IMR-90 (cell line): ENCODE measurements around the gene UNC13C. TPM values are rescaled to one million over a fixed set of nuclear protein-coding genes. Genes with fewer than 3 reads are reported as not detected.

Experiments
- ATAC-seq: fragments of 200-7000 bp; cut with Tn5 transposase; 2 replicates; pipeline ENCODE4 v1.9.1; 2020; ENCODE audit warnings: low read depth, mild to moderate bottlenecking, moderate library complexity
- BruUV-seq: library from RNA; stranded (reverse); fragments of 400-500 nt; replicated peaks from 2 replicates; lab custom pipeline; 2021; lab: Mats Ljungman, UMichigan
- CTCF ChIA-PET: fragments of 300-600 bp; formaldehyde crosslinking; extraction: SDS; loops from one replicate; lab custom pipeline; 2021; ENCODE audit warnings: antibody characterized with exemption; lab: Yijun Ruan, JAX
- POLR2A ChIA-PET: fragments of 300-600 bp; sonication (Branson Sonifier 250); formaldehyde crosslinking; loops from one replicate; lab custom pipeline; 2022; ENCODE audit warnings: antibody characterized with exemption; ENCODE audit not compliant: unreplicated experiment; lab: Charles Lee
- DNase-seq: peaks from one replicate; pipeline ENCODE4 v3.0.0; 2013
- H2AFZ ChIP-seq: replicated peaks from 2 replicates; pipeline ENCODE3; 2013; ENCODE audit warnings: low read length, mild to moderate bottlenecking; ENCODE audit not compliant: poor library complexity
- H2AK5ac ChIP-seq: 2 replicates; pipeline ENCODE4 v1.6.1; 2013; ENCODE audit warnings: low read depth, low read length, inconsistent platforms
- H2AK9ac ChIP-seq: replicated peaks from 2 replicates; pipeline ENCODE3; 2013; ENCODE audit warnings: mild to moderate bottlenecking, low read depth, low read length, moderate library complexity; ENCODE audit not compliant: poor library complexity
- H2BK120ac ChIP-seq: 2 replicates; pipeline ENCODE4 v1.6.1; 2013; ENCODE audit warnings: low read depth, low read length, inconsistent platforms
- H2BK15ac ChIP-seq: 3 replicates; pipeline ENCODE4 v1.6.1; 2013; ENCODE audit warnings: low read depth, low read length, inconsistent platforms
- H2BK20ac ChIP-seq: 2 replicates; pipeline ENCODE4 v1.6.1; 2013; ENCODE audit warnings: low read depth, mild to moderate bottlenecking, inconsistent platforms, low read length, moderate library complexity
- H2BK5ac ChIP-seq: 2 replicates; pipeline ENCODE4 v1.6.1; 2013; ENCODE audit warnings: mild to moderate bottlenecking, low read depth, low read length, inconsistent platforms; ENCODE audit not compliant: poor library complexity, severe bottlenecking
- H3K14ac ChIP-seq: replicated peaks from 2 replicates; pipeline ENCODE4 v1.6.1; 2013; ENCODE audit warnings: low read depth, low read length, inconsistent platforms
- H3K18ac ChIP-seq: 2 replicates; pipeline ENCODE4 v1.6.1; 2013; ENCODE audit warnings: low read depth, low read length, control low read depth
- H3K23ac ChIP-seq: 2 replicates; pipeline ENCODE4 v1.6.1; 2013; ENCODE audit warnings: low read depth, low read length, inconsistent platforms
- H3K27ac ChIP-seq: 2 replicates; pipeline ENCODE4 v1.5.1; 2013; ENCODE audit warnings: mild to moderate bottlenecking, control low read depth, low read length; ENCODE audit not compliant: insufficient read depth
- H3K27me3 ChIP-seq: 2 replicates; pipeline ENCODE4 v1.6.1; 2013; ENCODE audit warnings: low read length; ENCODE audit not compliant: control insufficient read depth, insufficient read depth
- H3K36me3 ChIP-seq: 2 replicates; pipeline ENCODE4 v1.6.1; 2013; ENCODE audit warnings: low read length, mixed read lengths; ENCODE audit not compliant: control insufficient read depth, insufficient read depth
- H3K4ac ChIP-seq: 2 replicates; pipeline ENCODE4 v1.6.1; 2013; ENCODE audit warnings: low read depth, low read length, inconsistent platforms
- H3K4me1 ChIP-seq: 2 replicates; pipeline ENCODE4 v1.6.1; 2013; ENCODE audit warnings: low read length, mixed read lengths; ENCODE audit not compliant: control insufficient read depth, insufficient read depth
- H3K4me2 ChIP-seq: 2 replicates; pipeline ENCODE4 v1.6.1; 2013; ENCODE audit warnings: low read depth, mild to moderate bottlenecking, control low read depth, low read length, moderate library complexity
- H3K4me3 ChIP-seq: 2 replicates; pipeline ENCODE4 v1.5.1; 2013; ENCODE audit warnings: low read depth, mild to moderate bottlenecking, control low read depth, low read length, moderate library complexity; ENCODE audit not compliant: insufficient read depth
- H3K56ac ChIP-seq: 2 replicates; pipeline ENCODE4 v1.6.1; 2013; ENCODE audit warnings: low read length, inconsistent platforms; ENCODE audit not compliant: insufficient read depth; ENCODE audit errors: extremely low read depth
- H3K79me1 ChIP-seq, 2 experiments: 2 replicates each; pipeline ENCODE4 v1.6.1; 2013; ENCODE audit warnings: low read length in 2 of 2, inconsistent platforms in 1 of 2, low read depth in 1 of 2
- H3K9ac ChIP-seq: 2 replicates; pipeline ENCODE4 v1.6.1; 2013; ENCODE audit warnings: low read depth, low read length, control low read depth
- H3K9me1 ChIP-seq: 2 replicates; pipeline ENCODE4 v1.6.1; 2013; ENCODE audit warnings: low read length, inconsistent platforms; ENCODE audit not compliant: insufficient read depth
- H3K9me3 ChIP-seq: 2 replicates; pipeline ENCODE4 v1.6.1; 2013; ENCODE audit warnings: low read length; ENCODE audit not compliant: control insufficient read depth, insufficient read depth
- H4K20me1 ChIP-seq: 2 replicates; pipeline ENCODE4 v1.6.1; 2013; ENCODE audit warnings: low read length, inconsistent platforms; ENCODE audit not compliant: insufficient read depth
- H4K5ac ChIP-seq: 2 replicates; pipeline ENCODE4 v1.6.1; 2013; ENCODE audit warnings: mild to moderate bottlenecking, low read depth, low read length, control low read depth
- H4K8ac ChIP-seq, 2 experiments: 2 replicates each; pipeline ENCODE4 v1.6.1; 2013; ENCODE audit warnings: low read depth in 2 of 2, low read length in 2 of 2, control low read depth in 1 of 2, inconsistent platforms in 1 of 2
- H4K91ac ChIP-seq: 2 replicates; pipeline ENCODE4 v1.6.1; 2013; ENCODE audit warnings: low read depth, low read length, inconsistent platforms; ENCODE audit not compliant: insufficient read depth
- BHLHE40 ChIP-seq: fragments of 150-350 bp; IDR thresholded peaks from 2 replicates; pipeline ENCODE4 v1.6.1; 2016; ENCODE audit warnings: mild to moderate bottlenecking, low read depth, low read length
- CEBPB ChIP-seq: IDR thresholded peaks from 2 replicates; pipeline ENCODE4 v1.6.1; 2012; ENCODE audit warnings: low read depth, low read length, improper control_type of control experiment
- CHD1 ChIP-seq: IDR thresholded peaks from 2 replicates; pipeline ENCODE4 v1.6.1; 2012; ENCODE audit warnings: low read depth, low read length, improper control_type of control experiment
- FOS ChIP-seq: fragments of 150-350 bp; IDR thresholded peaks from 2 replicates; pipeline ENCODE4 v1.6.1; 2016; ENCODE audit warnings: low read depth, low read length
- MAFK ChIP-seq: IDR thresholded peaks from 2 replicates; pipeline ENCODE4 v1.6.1; 2012; ENCODE audit warnings: low read depth, low read length, improper control_type of control experiment
- MAZ ChIP-seq: IDR thresholded peaks from 2 replicates; pipeline ENCODE4 v1.6.1; 2012; ENCODE audit warnings: low read depth, mild to moderate bottlenecking, low read length, improper control_type of control experiment, moderate library complexity, borderline replicate concordance
- MXI1 ChIP-seq: IDR thresholded peaks from 2 replicates; pipeline ENCODE4 v1.6.1; 2012; ENCODE audit warnings: low read depth, mild to moderate bottlenecking, low read length, moderate library complexity, borderline replicate concordance
- NFE2L2 ChIP-seq: fragments of 150-350 bp; IDR thresholded peaks from 2 replicates; pipeline ENCODE4 v1.6.1; 2016; ENCODE audit warnings: low read depth, mild to moderate bottlenecking, low read length
- POLR2A ChIP-seq: IDR thresholded peaks from 2 replicates; pipeline ENCODE4 v1.6.1; 2012; ENCODE audit warnings: mild to moderate bottlenecking, low read depth, low read length
- RAD21 ChIP-seq: IDR thresholded peaks from 2 replicates; pipeline ENCODE4 v1.6.1; 2012; ENCODE audit warnings: low read length, improper control_type of control experiment
- RCOR1 ChIP-seq: IDR thresholded peaks from 2 replicates; pipeline ENCODE4 v1.6.1; 2012; ENCODE audit warnings: mild to moderate bottlenecking, low read length, improper control_type of control experiment; ENCODE audit not compliant: insufficient replicate concordance
- RFX5 ChIP-seq: IDR thresholded peaks from 2 replicates; pipeline ENCODE4 v1.8.0; 2012; ENCODE audit warnings: low read depth, mild to moderate bottlenecking, low read length, moderate library complexity
- SMC3 ChIP-seq: fragments of 150-350 bp; IDR thresholded peaks from 2 replicates; pipeline ENCODE4 v1.6.1; 2016; ENCODE audit warnings: low read depth, mild to moderate bottlenecking, antibody characterized with exemption, low read length, moderate library complexity
- WGBS, 2 experiments: methylation state at CpG; one replicate each; pipeline versions ENCODE4 v1.1.5 to v1.1.7; 2013; ENCODE audit warnings: missing lambda C conversion rate in 2 of 2; ENCODE audit not compliant: insufficient read length in 1 of 2; ENCODE audit errors: extremely low coverage in 2 of 2; 5-methylcytosine and 5-hydroxymethylcytosine counted together
- dilution Hi-C: fragments of 300-500 bp; cut with HindIII; formaldehyde crosslinking; loops from one replicate; pipeline ENCODE4 v1.14.3; 2018; ENCODE audit warnings: low sequenced_read_pairs; ENCODE audit not compliant: unreplicated experiment
- in situ Hi-C: fragments of 300-500 bp; cut with MboI; formaldehyde crosslinking; loops from 3 replicates; pipeline ENCODE4 v1.14.3; 2019; ENCODE audit warnings: low sequenced_read_pairs, inconsistent platforms, mixed read lengths
- intact Hi-C: fragments of 100-400 bp; cut with micrococcal nuclease; formaldehyde crosslinking; loops from 2 replicates; pipeline ENCODE4 v1.10.0; 2022
- polyA plus RNA-seq, 3 experiments: library from polyadenylated mRNA; depleted of rRNA; stranded (reverse); fragments of >200 nt; gene quantifications; 2 replicates each; pipeline ENCODE4 v1.2.3, GENCODE V29; 2012; ENCODE audit warnings: low replicate concordance in 1 of 3
- total RNA-seq: library from RNA; depleted of rRNA; stranded (reverse); fragments of >200 nt; gene quantifications from 2 replicates; pipeline ENCODE4 v1.2.3, GENCODE V29; 2012
- TF ChIP-seq, protein P1 (sequence below): conservative IDR thresholded peaks from 2 replicates; pipeline ENCODE4 v1.5.1; 2012; ENCODE audit warnings: mild to moderate bottlenecking, low read depth, low read length, improper control_type of control experiment
- TF ChIP-seq, protein P2 (sequence below): fragments of 150-350 bp; IDR thresholded peaks from 2 replicates; pipeline ENCODE4 v1.6.1; 2017; ENCODE audit warnings: mild to moderate bottlenecking, antibody characterized with exemption, low read length, low read depth
- TF ChIP-seq, protein P3 (sequence below): fragments of 150-350 bp; IDR thresholded peaks from 2 replicates; pipeline ENCODE4 v1.6.1; 2016; ENCODE audit warnings: low read depth, mild to moderate bottlenecking, low read length, moderate library complexity, borderline replicate concordance

Gene UNC13C
- total and polyA plus RNA-seq, 2 of the 4 experiments (the other 2 are of a cell fraction) = not detected

DNA sequence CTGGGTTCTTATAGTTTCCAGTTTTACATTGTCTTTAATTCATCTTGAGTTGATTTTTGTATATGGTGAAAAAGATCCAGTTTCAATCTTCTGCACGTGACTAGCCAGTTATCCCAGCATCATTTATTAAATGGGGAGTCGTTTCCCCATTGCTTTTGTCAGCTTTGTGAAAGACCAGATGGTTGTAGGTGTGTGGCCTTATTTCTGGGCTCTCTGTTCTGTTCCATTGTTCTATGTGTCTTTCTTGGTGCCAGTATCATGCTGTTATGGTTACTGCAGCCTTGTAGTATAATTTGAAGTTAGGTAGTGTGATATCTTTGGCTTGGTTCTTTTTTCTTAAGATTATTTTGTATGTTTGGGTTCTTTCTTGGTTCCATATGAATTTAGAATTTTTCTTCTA, 432.2 kb downstream of the UNC13C start:
- Histone ChIP-seq H3K36me3 (no peaks in the 10 kb centered on the region), H2AK9ac (no peak overlapping the region), H2AK5ac (no peak overlapping the region), H4K91ac (no peak overlapping the region), H2BK15ac (no peak overlapping the region), H3K4me2 (no peak overlapping the region), H4K8ac (no peak overlapping the region), H4K5ac (no peak overlapping the region), H3K9me1 (no peaks in the 10 kb centered on the region), H3K4me1 (no peaks in the 10 kb centered on the region), H3K4me3 (no peak overlapping the region), H2AFZ (no peak overlapping the region), H3K18ac (no peak overlapping the region), H3K27me3 (no peaks in the 10 kb centered on the region), H3K9me3 (no peaks in the 10 kb centered on the region; the same call in 1 of the 2 replicates), H4K20me1 (no peaks in the 10 kb centered on the region), H3K56ac (no peak overlapping the region), H3K9ac (no peak overlapping the region), H2BK5ac (no peak overlapping the region), H3K79me1 (no peaks in the 10 kb centered on the region), H3K23ac (no peak overlapping the region), H2BK20ac (no peak overlapping the region), H3K27ac (no peak overlapping the region), H3K14ac (no peak overlapping the region), H2BK120ac (no peak overlapping the region), H3K4ac (no peak overlapping the region)
- dilution Hi-C loops (no loop called here), intact Hi-C loops (no loop called here), in situ Hi-C loops (no loop called here)
- TF ChIP-seq MAFK (no peak), RFX5 (no peak), POLR2A (no peak), CEBPB (no peak), MAZ (no peak), FOS (no peak), RAD21 (no peak), SMC3 (no peak), MXI1 (no peak), BHLHE40 (no peak), NFE2L2 (no peak), CHD1 (no peak), RCOR1 (no peak)
- TF ChIP-seq, protein P1, sequence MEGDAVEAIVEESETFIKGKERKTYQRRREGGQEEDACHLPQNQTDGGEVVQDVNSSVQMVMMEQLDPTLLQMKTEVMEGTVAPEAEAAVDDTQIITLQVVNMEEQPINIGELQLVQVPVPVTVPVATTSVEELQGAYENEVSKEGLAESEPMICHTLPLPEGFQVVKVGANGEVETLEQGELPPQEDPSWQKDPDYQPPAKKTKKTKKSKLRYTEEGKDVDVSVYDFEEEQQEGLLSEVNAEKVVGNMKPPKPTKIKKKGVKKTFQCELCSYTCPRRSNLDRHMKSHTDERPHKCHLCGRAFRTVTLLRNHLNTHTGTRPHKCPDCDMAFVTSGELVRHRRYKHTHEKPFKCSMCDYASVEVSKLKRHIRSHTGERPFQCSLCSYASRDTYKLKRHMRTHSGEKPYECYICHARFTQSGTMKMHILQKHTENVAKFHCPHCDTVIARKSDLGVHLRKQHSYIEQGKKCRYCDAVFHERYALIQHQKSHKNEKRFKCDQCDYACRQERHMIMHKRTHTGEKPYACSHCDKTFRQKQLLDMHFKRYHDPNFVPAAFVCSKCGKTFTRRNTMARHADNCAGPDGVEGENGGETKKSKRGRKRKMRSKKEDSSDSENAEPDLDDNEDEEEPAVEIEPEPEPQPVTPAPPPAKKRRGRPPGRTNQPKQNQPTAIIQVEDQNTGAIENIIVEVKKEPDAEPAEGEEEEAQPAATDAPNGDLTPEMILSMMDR = no peak
- TF ChIP-seq, protein P2, sequence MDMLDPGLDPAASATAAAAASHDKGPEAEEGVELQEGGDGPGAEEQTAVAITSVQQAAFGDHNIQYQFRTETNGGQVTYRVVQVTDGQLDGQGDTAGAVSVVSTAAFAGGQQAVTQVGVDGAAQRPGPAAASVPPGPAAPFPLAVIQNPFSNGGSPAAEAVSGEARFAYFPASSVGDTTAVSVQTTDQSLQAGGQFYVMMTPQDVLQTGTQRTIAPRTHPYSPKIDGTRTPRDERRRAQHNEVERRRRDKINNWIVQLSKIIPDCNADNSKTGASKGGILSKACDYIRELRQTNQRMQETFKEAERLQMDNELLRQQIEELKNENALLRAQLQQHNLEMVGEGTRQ = no peak
- TF ChIP-seq, protein P3, sequence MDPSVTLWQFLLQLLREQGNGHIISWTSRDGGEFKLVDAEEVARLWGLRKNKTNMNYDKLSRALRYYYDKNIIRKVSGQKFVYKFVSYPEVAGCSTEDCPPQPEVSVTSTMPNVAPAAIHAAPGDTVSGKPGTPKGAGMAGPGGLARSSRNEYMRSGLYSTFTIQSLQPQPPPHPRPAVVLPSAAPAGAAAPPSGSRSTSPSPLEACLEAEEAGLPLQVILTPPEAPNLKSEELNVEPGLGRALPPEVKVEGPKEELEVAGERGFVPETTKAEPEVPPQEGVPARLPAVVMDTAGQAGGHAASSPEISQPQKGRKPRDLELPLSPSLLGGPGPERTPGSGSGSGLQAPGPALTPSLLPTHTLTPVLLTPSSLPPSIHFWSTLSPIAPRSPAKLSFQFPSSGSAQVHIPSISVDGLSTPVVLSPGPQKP = no peak
- ChIA-PET CTCF (no interaction called here), POLR2A (no interaction called here)
- ATAC-seq = no peak
- DNase-seq = no peak
- BruUV-seq = no TSS peak
- no CpG with 5 or more reads among the region's 2 CpGs for WGBS, 2 experiments
